HepG2 (cell line): ENCODE measurements around the gene LEAP2. TPM values are rescaled to one million over a fixed set of nuclear protein-coding genes. Genes with fewer than 3 reads are reported as not detected.

ENCODE experiments used
- BCL3 ChIP-seq: sonication (generic); formaldehyde crosslinking; IDR thresholded peaks from 2 replicates; pipeline ENCODE4 v1.5.1; 2020; ENCODE audit warnings: mild to moderate bottlenecking, missing genetic modification reagents, moderate library complexity
- CC2D1A ChIP-seq: sonication (generic); formaldehyde crosslinking; IDR thresholded peaks from 2 replicates; pipeline ENCODE4 v1.8.1; 2023; ENCODE audit warnings: mild to moderate bottlenecking, missing genetic modification reagents
- HES4 ChIP-seq: sonication (generic); formaldehyde crosslinking; IDR thresholded peaks from 2 replicates; pipeline ENCODE4 v1.9.0; 2021; ENCODE audit warnings: mild to moderate bottlenecking, missing genetic modification reagents, borderline replicate concordance
- PBX2 ChIP-seq: IDR thresholded peaks from 2 replicates; pipeline ENCODE4 v1.6.1; 2016; ENCODE audit warnings: control low read depth
- SNAPC5 ChIP-seq: sonication (generic); formaldehyde crosslinking; IDR thresholded peaks from 2 replicates; pipeline ENCODE4 v1.8.1; 2023; ENCODE audit warnings: mild to moderate bottlenecking, missing genetic modification reagents, borderline replicate concordance
- SNRNP70 ChIP-seq: fragments of 200-400 bp; formaldehyde crosslinking; IDR thresholded peaks from 2 replicates; pipeline ENCODE4 v1.6.1; 2017; ENCODE audit warnings: mild to moderate bottlenecking, low read depth, low read length, moderate library complexity
- ZBTB46 ChIP-seq: sonication (generic); formaldehyde crosslinking; IDR thresholded peaks from 2 replicates; pipeline ENCODE4 v1.4.0; 2020; ENCODE audit warnings: mild to moderate bottlenecking, missing genetic modification reagents, borderline replicate concordance
- ZNF318 ChIP-seq: sonication (generic); formaldehyde crosslinking; IDR thresholded peaks from 2 replicates; pipeline ENCODE4 v1.4.0; 2020; ENCODE audit warnings: mild to moderate bottlenecking, missing genetic modification reagents
- ZNF574 ChIP-seq: sonication (generic); formaldehyde crosslinking; IDR thresholded peaks from 2 replicates; pipeline ENCODE4 v1.4.0; 2020; ENCODE audit warnings: missing genetic modification reagents
- ZNF615 ChIP-seq: sonication (generic); formaldehyde crosslinking; IDR thresholded peaks from 2 replicates; pipeline ENCODE4 v1.5.0; 2020; ENCODE audit warnings: mild to moderate bottlenecking, missing genetic modification reagents, borderline replicate concordance
- ZNF7 ChIP-seq: IDR thresholded peaks from 2 replicates; pipeline ENCODE4 v1.6.1; 2016; ENCODE audit warnings: missing biosample characterization, missing genetic modification reagents
- ZNF773 ChIP-seq: sonication (generic); formaldehyde crosslinking; IDR thresholded peaks from 2 replicates; pipeline ENCODE4 v1.4.0; 2020; ENCODE audit warnings: missing genetic modification reagents, borderline replicate concordance
- polyA plus RNA-seq, 8 experiments: library from polyadenylated mRNA; depleted of rRNA in 3 of 8; stranded (reverse) in 7 of 8; unstranded in 1 of 8; fragments of >200 nt; fragmentation: Illumina TruSeq in 4 of 8; extraction: Trizol in 4 of 8; gene quantifications; 2 replicates each; pipeline versions ENCODE4 v1.2.1 to v1.2.3, GENCODE V29; 2011 to 2016; ENCODE audit warnings: low read depth in 4 of 8, missing spikeins in 1 of 8, mixed read lengths in 1 of 8; ENCODE audit not compliant: insufficient read depth in 1 of 8
- total RNA-seq, 5 experiments: library from RNA; depleted of rRNA; stranded (reverse); fragments of >200 nt; fragmentation: Illumina TruSeq; extraction: Trizol; gene quantifications; 2 replicates each; pipeline ENCODE4 v1.2.3, GENCODE V29; 2016; ENCODE audit warnings: low read depth in 1 of 5

LEAP2 gene
- total and polyA plus RNA-seq, 2 of the 13 experiments (the other 11 are each of a cell fraction or from before 2014, with no cell fraction given), result 23.9 to 51.9 TPM

- TF ChIP-seq ZNF318 (CRISPR knock-in tag) (no peak), SNAPC5 (CRISPR knock-in tag) (no peak), ZNF773 (CRISPR knock-in tag) (0 out of 2 replicates have a peak, but pooled peaks have one; percentile 76), BCL3 (CRISPR knock-in tag) (no peak), HES4 (CRISPR knock-in tag) (peak; percentile 17; the same call in 1 of the 2 replicates), ZNF7 (CRISPR knock-in tag) (no peak), ZNF615 (CRISPR knock-in tag) (no peak), CC2D1A (no peak), ZBTB46 (CRISPR knock-in tag) (no peak), ZNF574 (CRISPR knock-in tag) (no peak), PBX2 (CRISPR knock-in tag) (no peak), SNRNP70 (no peak)
Observed at GRCh38 chr5:132865668-132866341, 7.7 kb upstream of the LEAP2 start (continued).
